Spleen (tissue), 7 donors: ENCODE measurements around the gene COL17A1.

ENCODE experiments used
- CTCF ChIP-seq, 11 experiments: fragments of 200-600 bp in 7 of 11; fragments of 450-650 bp in 4 of 11; sonication (generic) in 4 of 11; IDR thresholded peaks in 8 of 11; conservative IDR thresholded peaks in 3 of 11; 1 replicate in 7 of 11; 2 replicates in 4 of 11; pipeline versions ENCODE4 v1.4.0 to v1.8.0; 2016 to 2021; ENCODE audit warnings: antibody characterized with exemption in 11 of 11, inconsistent platforms in 4 of 11, mild to moderate bottlenecking in 1 of 11
- POLR2A ChIP-seq, 3 donors: fragments of 450-650 bp; IDR thresholded peaks; one replicate each; pipeline ENCODE4 v1.5.1; 2017; ENCODE audit warnings: antibody characterized with exemption in 3 of 3, mild to moderate bottlenecking in 1 of 3
- POLR2AphosphoS5 ChIP-seq, 3 donors: sonication (generic); formaldehyde crosslinking; IDR thresholded peaks; one replicate each; pipeline ENCODE4 v1.5.1; 2017; ENCODE audit warnings: antibody characterized with exemption in 3 of 3
- donor health status: DM: no; HTN: no; CAD: no; lungs with moderate emphysema.
- donor health status: DM: no; HTN: no; CAD: no.
- donor health status: DM: no; HTN: no; CAD: no.

DNA sequence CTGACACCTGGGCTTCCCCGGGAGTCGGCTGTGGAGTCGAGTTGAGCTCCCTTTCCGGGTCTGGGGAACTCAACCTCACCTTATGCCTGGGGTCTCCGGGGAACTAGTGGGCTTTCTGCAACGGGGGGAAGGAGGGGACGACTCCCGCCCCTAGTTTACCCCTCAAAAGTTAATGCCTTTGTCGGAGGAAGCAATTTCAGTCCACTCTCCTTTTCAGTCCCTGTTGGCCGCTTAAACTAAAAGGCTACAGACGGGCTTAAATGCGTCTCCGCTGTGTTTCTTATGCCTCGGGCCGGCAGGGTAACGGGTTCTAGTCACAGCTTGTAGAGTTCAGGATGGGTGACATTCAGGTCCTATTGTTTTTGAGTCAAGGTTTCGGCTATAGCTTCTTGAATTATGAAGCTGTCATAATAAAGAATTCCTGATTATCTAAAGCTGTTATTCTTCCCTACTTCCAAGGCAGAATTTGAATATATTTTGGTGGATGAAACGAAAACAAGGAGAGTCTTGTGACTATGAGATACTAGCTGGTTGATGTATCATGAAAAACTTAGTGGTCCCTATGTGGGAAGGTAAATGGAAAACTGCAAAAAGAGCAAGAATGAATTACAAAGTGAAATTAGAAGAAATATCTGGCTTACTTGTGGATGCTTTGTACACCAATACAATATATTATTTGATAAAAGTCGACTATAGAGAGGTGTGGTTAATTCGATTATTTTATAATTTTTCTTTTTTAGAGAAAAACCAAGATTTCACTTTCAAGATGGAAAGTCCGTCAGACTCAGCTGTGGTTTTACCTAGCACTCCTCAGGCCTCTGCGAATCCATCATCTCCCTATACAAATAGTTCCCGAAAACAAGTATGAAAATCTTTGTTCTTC is 36.8 kb upstream of the COL17A1 start:
- TF ChIP-seq POLR2AphosphoS5 (IDR thresholded peaks at IDR 0.05): no peak
- no peak for TF ChIP-seq POLR2A (IDR thresholded peaks at IDR 0.05)
- no peak for TF ChIP-seq CTCF (IDR thresholded peaks at IDR 0.05 in 8 of 11, conservative IDR thresholded peaks at IDR 0.05 in 3 of 11)
